Activated CD8-positive, alpha-beta memory T cell treated with anti-CD3 and anti-CD28 coated beads for 4 hours (primary cell): ENCODE results near the gene LINC00632.
"Not testable (repeated sequence)": the region's sequence is repeated elsewhere in the genome, so short reads cannot be mapped to it uniquely, and the experiment has no call there.

Experiments used
- DNase-seq, 2 donors: peaks; one replicate each; pipeline ENCODE4 v3.0.0-alpha.2; 2020; ENCODE audit warnings: low read depth in 2 of 2

Gene LINC00632

GRCh38 chrX:140709421-140709846, at the start of gene LINC00632:
TSS of gene LINC00632 (plus strand) at chrX:140709759.
- DNase-seq = no peak

GRCh38 chrX:140661643-140662042, 47.9 kb upstream of the LINC00632 start:
- no peak for DNase-seq

GRCh38 chrX:140664939-140665338, 44.6 kb upstream of the LINC00632 start:
- no peak for DNase-seq

- DNase-seq = no peak
Observed at GRCh38 chrX:140672840-140673731, 36.5 kb upstream of the LINC00632 start.

GRCh38 chrX:140687706-140688105, 21.9 kb upstream of the LINC00632 start:
- DNase-seq = no peak

GRCh38 chrX:140691596-140691995, 18.0 kb upstream of the LINC00632 start:
- DNase-seq = not testable (repeated sequence)

GRCh38 chrX:140697618-140698017, 11.9 kb upstream of the LINC00632 start:
- DNase-seq = no peak

- no peak for DNase-seq
Observed at GRCh38 chrX:140701480-140701879, 8.1 kb upstream of the LINC00632 start.

- DNase-seq = no peak
Observed at GRCh38 chrX:140710710-140711109, 1.2 kb downstream of the LINC00632 start.

GRCh38 chrX:140711894-140712293, 2.3 kb downstream of the LINC00632 start:
- DNase-seq = no peak

GRCh38 chrX:140712413-140713173, 3.0 kb downstream of the LINC00632 start:
- peak in 1 of 2 donors; percentile 0 for DNase-seq

GRCh38 chrX:140713174-140713539, 3.6 kb downstream of the LINC00632 start:
- no peak for DNase-seq

- DNase-seq = no peak
Observed at GRCh38 chrX:140715787-140716186, 6.2 kb downstream of the LINC00632 start.

- DNase-seq = no peak
Observed at GRCh38 chrX:140723121-140723715, 13.7 kb downstream of the LINC00632 start.

- DNase-seq = no peak
Observed at GRCh38 chrX:140724309-140724708, 14.8 kb downstream of the LINC00632 start.

GRCh38 chrX:140724736-140725135, 15.2 kb downstream of the LINC00632 start:
- DNase-seq = no peak

GRCh38 chrX:140725500-140725899, 15.9 kb downstream of the LINC00632 start:
- DNase-seq = no peak

- no peak for DNase-seq
Observed at GRCh38 chrX:140733766-140734342, 24.3 kb downstream of the LINC00632 start.

- no peak for DNase-seq
Observed at GRCh38 chrX:140744085-140744484, 34.5 kb downstream of the LINC00632 start.

GRCh38 chrX:140756941-140757340, 47.4 kb downstream of the LINC00632 start:
- no peak for DNase-seq

- no peak for DNase-seq
Observed at GRCh38 chrX:140762061-140762460, 52.5 kb downstream of the LINC00632 start.

GRCh38 chrX:140764401-140764919, 54.9 kb downstream of the LINC00632 start:
- DNase-seq = no peak
